ENCODE data around the gene NCOR1. TPM values are rescaled to one million over a fixed set of nuclear protein-coding genes. Genes with fewer than 3 reads are reported as not detected.

The NCOR1 gene
- total and polyA plus RNA-seq, 2 of the 8 experiments (the other 6 are each of a cell fraction or from before 2014, with no cell fraction given): 65.4 to 142 TPM

GRCh38 chr17:16243385-16243784 lies 28.1 kb upstream of the NCOR1 start:
- no peak overlapping the region for H2BK20ac ChIP-seq (ENCODE audit: low read length)
- TF ChIP-seq SAP30 (IDR thresholded peaks at IDR 0.05; ENCODE audit: insufficient read depth, insufficient replicate concordance, low read length) (no peak), SIX5 (IDR thresholded peaks at IDR 0.05; ENCODE audit: low read depth, low read length) (no peak), CEBPB (IDR thresholded peaks at IDR 0.05; ENCODE audit: low read depth, low read length) (peak; percentile 55; the same call in 1 of the 2 replicates), JUN (IDR thresholded peaks at IDR 0.05; ENCODE audit: low read depth, low read length) (no peak), ZNF274 (IDR thresholded peaks at IDR 0.05; ENCODE audit: borderline replicate concordance, extremely low read depth, low read length) (no peak), SP4 (IDR thresholded peaks at IDR 0.05; ENCODE audit: low read length) (no peak)
- no peaks in the 10 kb centered on the region for H3K27me3 ChIP-seq (replicated peaks in 1 of 4; ENCODE audit: control insufficient read depth in 3 of 4, extremely low read depth in 1 of 4, insufficient read depth in 3 of 4, low read length in 3 of 4)
- H3K4me2 ChIP-seq (ENCODE audit: insufficient read depth in 1 of 2, low read depth in 2 of 2, low read length in 2 of 2): peak overlapping the region in 1 of 2 experiments; percentile 2; a peak in 2 of 4 replicates
- no peak overlapping the region for H4K8ac ChIP-seq (ENCODE audit: extremely low read depth, insufficient read depth, low read length)
- H2BK15ac ChIP-seq (ENCODE audit: low read length): no peak overlapping the region
- H3K79me1 ChIP-seq (ENCODE audit: low read depth, low read length): no peaks in the 10 kb centered on the region; the same call in 1 of the 2 replicates
- no peak overlapping the region for H2AFZ ChIP-seq (ENCODE audit: low read length)
- no peaks in the 10 kb centered on the region for H3K9me3 ChIP-seq (ENCODE audit: insufficient read depth in 2 of 2, low read depth in 1 of 2, low read length in 1 of 2)
- no peak overlapping the region for H3K27ac ChIP-seq (ENCODE audit: low read depth, low read length)
- H2AK5ac ChIP-seq (ENCODE audit: low read depth, low read length): no peak overlapping the region
- DNase-seq (ENCODE audit: low read depth in 1 of 2, low spot score in 2 of 2): no peak
- no peak overlapping the region for H3K56ac ChIP-seq (replicated peaks; ENCODE audit: insufficient read length, low read depth, low read length)
- H3K23ac ChIP-seq (ENCODE audit: insufficient read length): no peak overlapping the region
- no peak overlapping the region for H3K14ac ChIP-seq (ENCODE audit: insufficient read length)
- H3K79me2 ChIP-seq (ENCODE audit: control insufficient read depth in 1 of 2, insufficient read depth in 2 of 2, low read length in 2 of 2): peaks cover 0 to 4% of the 10 kb centered on the region in 2 experiments; a peak in 1 of 4 replicates
- no peak overlapping the region for H3K18ac ChIP-seq (ENCODE audit: extremely low read depth, low read length)
- no peak overlapping the region for H3K9ac ChIP-seq (replicated peaks in 1 of 4; ENCODE audit: extremely low read depth in 1 of 4, low read depth in 3 of 4, low read length in 3 of 4)
- H3K4me1 ChIP-seq (replicated peaks in 1 of 4; ENCODE audit: control insufficient read depth in 3 of 4, insufficient read depth in 4 of 4, low read length in 3 of 4): peaks cover 3 to 6% (median 3%) of the 10 kb centered on the region in 4 experiments; a peak in 4 of 7 replicates
- no peak overlapping the region for H3K4ac ChIP-seq (replicated peaks; ENCODE audit: insufficient read length, low read depth, low read length)
- H4K20me1 ChIP-seq (replicated peaks in 1 of 2; ENCODE audit: control insufficient read depth in 1 of 2, insufficient read depth in 2 of 2, low read length in 2 of 2): no peaks in the 10 kb centered on the region
- no peak overlapping the region for H2BK5ac ChIP-seq (ENCODE audit: low read depth, low read length)
- 88% methylated on average over 5 of the region's 5 CpGs; no CpG with 5 or more reads in 1 of the 2 experiments for WGBS, 2 experiments (ENCODE audit: extremely low coverage in 1 of 2, insufficient coverage in 1 of 2, insufficient read length in 1 of 2, insufficient replicate concordance in 2 of 2, low coverage in 1 of 2, low lambda C conversion rate in 2 of 2, missing lambda C conversion rate in 1 of 2)
- POLR2A ChIA-PET (ENCODE audit: partially characterized antibody): interaction anchor here (1.9 kb wide), 1 partner anchor 27 kb away, joined by 6 read pairs; the partner anchor contains the start of gene PIGL
- no peak overlapping the region for H4K5ac ChIP-seq (ENCODE audit: insufficient read length, low read depth, low read length)
- H3K4me3 ChIP-seq (ENCODE audit: extremely low read depth in 1 of 4, insufficient read depth in 2 of 4, low read depth in 3 of 4, low read length in 4 of 4): no peak overlapping the region
- no peak overlapping the region for H4K91ac ChIP-seq (replicated peaks; ENCODE audit: insufficient read length, low read length)
- no peak overlapping the region for H2BK120ac ChIP-seq (replicated peaks; ENCODE audit: low read depth, low read length)
- no peak for FAIRE-seq
- H3K23me2 ChIP-seq (ENCODE audit: low read depth, low read length): no peaks in the 10 kb centered on the region
- H3K36me3 ChIP-seq (ENCODE audit: control insufficient read depth in 2 of 4, insufficient read depth in 4 of 4, low read length in 3 of 4): no peaks in the 10 kb centered on the region
- CTCF ChIA-PET (ENCODE audit: partially characterized antibody): no interaction called here
- H2BK12ac ChIP-seq (ENCODE audit: low read depth, low read length): no peak overlapping the region
